HepG2 (cell line): ENCODE data around the gene GLOD4. TPM values are rescaled to one million over a fixed set of nuclear protein-coding genes. Genes with fewer than 3 reads are reported as not detected.

ENCODE experiments used
- ATF7 ChIP-seq, 2 experiments: fragments of 450-650 bp in 1 of 2; sonication (generic) in 1 of 2; formaldehyde crosslinking in 1 of 2; IDR thresholded peaks; 2 replicates each; pipeline versions ENCODE4 v1.4.0 to v1.6.1; 2016 to 2020; ENCODE audit warnings: antibody characterized with exemption in 1 of 2, mild to moderate bottlenecking in 1 of 2, missing genetic modification reagents in 1 of 2
- CHCHD3 ChIP-seq: sonication (generic); formaldehyde crosslinking; IDR thresholded peaks from 2 replicates; pipeline ENCODE4 v1.8.0; 2022; ENCODE audit warnings: mild to moderate bottlenecking, missing genetic modification reagents, moderate library complexity
- DDIT3 ChIP-seq: sonication (generic); formaldehyde crosslinking; IDR thresholded peaks from 2 replicates; pipeline ENCODE4 v1.4.0; 2020; ENCODE audit warnings: mild to moderate bottlenecking, missing genetic modification reagents
- E2F1 ChIP-seq: sonication (generic); formaldehyde crosslinking; IDR thresholded peaks from 2 replicates; pipeline ENCODE4 v1.5.0; 2020; ENCODE audit warnings: missing genetic modification reagents
- FIP1L1 ChIP-seq: fragments of 200-400 bp; formaldehyde crosslinking; IDR thresholded peaks from 2 replicates; pipeline ENCODE4 v1.6.1; 2018; ENCODE audit warnings: low read depth, mild to moderate bottlenecking, low read length, moderate library complexity, borderline replicate concordance; ENCODE audit not compliant: insufficient read depth
- HDAC6 ChIP-seq: fragments of 200-600 bp; sonication (generic); IDR thresholded peaks from 2 replicates; pipeline ENCODE4 v1.7.0; 2017; ENCODE audit warnings: mild to moderate bottlenecking, antibody characterized with exemption, low read length, low read depth
- HHEX ChIP-seq: IDR thresholded peaks from 2 replicates; pipeline ENCODE4 v1.6.1; 2016; ENCODE audit warnings: control low read depth
- SETDB1 ChIP-seq: sonication (generic); formaldehyde crosslinking; IDR thresholded peaks from 2 replicates; pipeline ENCODE4 v1.5.1; 2020; ENCODE audit warnings: missing genetic modification reagents, mild to moderate bottlenecking, borderline replicate concordance
- SOX13 ChIP-seq, 3 experiments: fragments of 450-650 bp in 1 of 3; sonication (generic) in 1 of 3; formaldehyde crosslinking in 1 of 3; IDR thresholded peaks in 2 of 3; conservative IDR thresholded peaks in 1 of 3; 2 replicates each; pipeline versions ENCODE4 v1.5.0 to v1.6.1; 2016 to 2020; ENCODE audit warnings: antibody characterized with exemption in 1 of 3, mild to moderate bottlenecking in 1 of 3, missing compliant biosample characterization in 1 of 3, missing genetic modification reagents in 1 of 3, moderate library complexity in 1 of 3
- SP4 ChIP-seq: sonication (generic); formaldehyde crosslinking; IDR thresholded peaks from 2 replicates; pipeline ENCODE4 v1.8.1; 2023; ENCODE audit warnings: mild to moderate bottlenecking, missing genetic modification reagents
- TBX2 ChIP-seq: sonication (generic); formaldehyde crosslinking; IDR thresholded peaks from 2 replicates; pipeline ENCODE4 v1.5.0; 2020; ENCODE audit warnings: missing genetic modification reagents, mild to moderate bottlenecking, borderline replicate concordance
- TRIM24 ChIP-seq: sonication (generic); formaldehyde crosslinking; IDR thresholded peaks from 2 replicates; pipeline ENCODE4 v1.8.0; 2022; ENCODE audit warnings: mild to moderate bottlenecking, missing genetic modification reagents
- ZFP36L1 ChIP-seq: sonication (generic); formaldehyde crosslinking; IDR thresholded peaks from 2 replicates; pipeline ENCODE4 v1.8.0; 2022; ENCODE audit warnings: mild to moderate bottlenecking, missing genetic modification reagents, moderate library complexity
- ZGPAT ChIP-seq: IDR thresholded peaks from 2 replicates; pipeline ENCODE4 v1.6.1; 2016; ENCODE audit warnings: mild to moderate bottlenecking
- ZNF207 ChIP-seq: fragments of 450-650 bp; IDR thresholded peaks from 2 replicates; pipeline ENCODE4 v1.6.1; 2016; ENCODE audit warnings: antibody characterized with exemption, borderline replicate concordance
- ZNF709 ChIP-seq: sonication (generic); formaldehyde crosslinking; IDR thresholded peaks from 2 replicates; pipeline ENCODE4 v1.5.0; 2020; ENCODE audit warnings: mild to moderate bottlenecking, missing genetic modification reagents
- polyA plus RNA-seq, 8 experiments: library from polyadenylated mRNA; depleted of rRNA in 3 of 8; stranded (reverse) in 7 of 8; unstranded in 1 of 8; fragments of >200 nt; fragmentation: Illumina TruSeq in 4 of 8; extraction: Trizol in 4 of 8; gene quantifications; 2 replicates each; pipeline versions ENCODE4 v1.2.1 to v1.2.3, GENCODE V29; 2011 to 2016; ENCODE audit warnings: low read depth in 4 of 8, missing spikeins in 1 of 8, mixed read lengths in 1 of 8; ENCODE audit not compliant: insufficient read depth in 1 of 8
- total RNA-seq, 5 experiments: library from RNA; depleted of rRNA; stranded (reverse); fragments of >200 nt; fragmentation: Illumina TruSeq; extraction: Trizol; gene quantifications; 2 replicates each; pipeline ENCODE4 v1.2.3, GENCODE V29; 2016; ENCODE audit warnings: low read depth in 1 of 5
- TF ChIP-seq, protein P1 (sequence below): sonication (generic); formaldehyde crosslinking; IDR thresholded peaks from 2 replicates; pipeline ENCODE4 v1.4.0; 2020; ENCODE audit warnings: low read depth, mild to moderate bottlenecking, missing genetic modification reagents
- TF ChIP-seq, protein P2 (sequence below): sonication (generic); formaldehyde crosslinking; IDR thresholded peaks from 2 replicates; pipeline ENCODE4 v1.4.0; 2020; ENCODE audit warnings: mild to moderate bottlenecking, missing genetic modification reagents
- TF ChIP-seq, protein P3 (sequence below): sonication (generic); formaldehyde crosslinking; IDR thresholded peaks from 2 replicates; pipeline ENCODE4 v1.4.0; 2020; ENCODE audit warnings: missing genetic modification reagents

Gene GLOD4
- total and polyA plus RNA-seq, 2 of the 13 experiments (the other 11 are each of a cell fraction or from before 2014, with no cell fraction given): 53.7 to 87.8 TPM

- TF ChIP-seq TBX2 (CRISPR knock-in tag) (peak; percentile 40; the same call in 1 of the 2 replicates), SETDB1 (no peak), ZFP36L1 (CRISPR knock-in tag) (no peak; the same call in 1 of the 2 replicates), HHEX (CRISPR knock-in tag) (no peak), ATF7 (IDR thresholded peaks at IDR 0.05) (no peak), ATF7 (CRISPR knock-in tag; IDR thresholded peaks at IDR 0.05) (no peak), ZGPAT (CRISPR knock-in tag) (peak; percentile 44; the same call in 1 of the 2 replicates), ZNF207 (no peak), SP4 (CRISPR knock-in tag) (peak; percentile 64), FIP1L1 (no peak), E2F1 (peak; percentile 88), ZNF709 (CRISPR knock-in tag) (peak; percentile 26; the same call in 1 of the 2 replicates), TRIM24 (CRISPR knock-in tag) (no peak), DDIT3 (CRISPR knock-in tag) (no peak), SOX13 (IDR thresholded peaks at IDR 0.05) (no peak), SOX13 (CRISPR knock-in tag; conservative IDR thresholded peaks at IDR 0.05 in 1 of 2, IDR thresholded peaks at IDR 0.05 in 1 of 2) (peak in 1 of 2 experiments; percentile 28; a peak in 1 of 4 replicates), HDAC6 (no peak), CHCHD3 (CRISPR knock-in tag) (peak; percentile 79; the same call in 1 of the 2 replicates)
- TF ChIP-seq, protein P1, sequence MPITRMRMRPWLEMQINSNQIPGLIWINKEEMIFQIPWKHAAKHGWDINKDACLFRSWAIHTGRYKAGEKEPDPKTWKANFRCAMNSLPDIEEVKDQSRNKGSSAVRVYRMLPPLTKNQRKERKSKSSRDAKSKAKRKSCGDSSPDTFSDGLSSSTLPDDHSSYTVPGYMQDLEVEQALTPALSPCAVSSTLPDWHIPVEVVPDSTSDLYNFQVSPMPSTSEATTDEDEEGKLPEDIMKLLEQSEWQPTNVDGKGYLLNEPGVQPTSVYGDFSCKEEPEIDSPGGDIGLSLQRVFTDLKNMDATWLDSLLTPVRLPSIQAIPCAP (CRISPR knock-in tag): no peak
- TF ChIP-seq, protein P2, sequence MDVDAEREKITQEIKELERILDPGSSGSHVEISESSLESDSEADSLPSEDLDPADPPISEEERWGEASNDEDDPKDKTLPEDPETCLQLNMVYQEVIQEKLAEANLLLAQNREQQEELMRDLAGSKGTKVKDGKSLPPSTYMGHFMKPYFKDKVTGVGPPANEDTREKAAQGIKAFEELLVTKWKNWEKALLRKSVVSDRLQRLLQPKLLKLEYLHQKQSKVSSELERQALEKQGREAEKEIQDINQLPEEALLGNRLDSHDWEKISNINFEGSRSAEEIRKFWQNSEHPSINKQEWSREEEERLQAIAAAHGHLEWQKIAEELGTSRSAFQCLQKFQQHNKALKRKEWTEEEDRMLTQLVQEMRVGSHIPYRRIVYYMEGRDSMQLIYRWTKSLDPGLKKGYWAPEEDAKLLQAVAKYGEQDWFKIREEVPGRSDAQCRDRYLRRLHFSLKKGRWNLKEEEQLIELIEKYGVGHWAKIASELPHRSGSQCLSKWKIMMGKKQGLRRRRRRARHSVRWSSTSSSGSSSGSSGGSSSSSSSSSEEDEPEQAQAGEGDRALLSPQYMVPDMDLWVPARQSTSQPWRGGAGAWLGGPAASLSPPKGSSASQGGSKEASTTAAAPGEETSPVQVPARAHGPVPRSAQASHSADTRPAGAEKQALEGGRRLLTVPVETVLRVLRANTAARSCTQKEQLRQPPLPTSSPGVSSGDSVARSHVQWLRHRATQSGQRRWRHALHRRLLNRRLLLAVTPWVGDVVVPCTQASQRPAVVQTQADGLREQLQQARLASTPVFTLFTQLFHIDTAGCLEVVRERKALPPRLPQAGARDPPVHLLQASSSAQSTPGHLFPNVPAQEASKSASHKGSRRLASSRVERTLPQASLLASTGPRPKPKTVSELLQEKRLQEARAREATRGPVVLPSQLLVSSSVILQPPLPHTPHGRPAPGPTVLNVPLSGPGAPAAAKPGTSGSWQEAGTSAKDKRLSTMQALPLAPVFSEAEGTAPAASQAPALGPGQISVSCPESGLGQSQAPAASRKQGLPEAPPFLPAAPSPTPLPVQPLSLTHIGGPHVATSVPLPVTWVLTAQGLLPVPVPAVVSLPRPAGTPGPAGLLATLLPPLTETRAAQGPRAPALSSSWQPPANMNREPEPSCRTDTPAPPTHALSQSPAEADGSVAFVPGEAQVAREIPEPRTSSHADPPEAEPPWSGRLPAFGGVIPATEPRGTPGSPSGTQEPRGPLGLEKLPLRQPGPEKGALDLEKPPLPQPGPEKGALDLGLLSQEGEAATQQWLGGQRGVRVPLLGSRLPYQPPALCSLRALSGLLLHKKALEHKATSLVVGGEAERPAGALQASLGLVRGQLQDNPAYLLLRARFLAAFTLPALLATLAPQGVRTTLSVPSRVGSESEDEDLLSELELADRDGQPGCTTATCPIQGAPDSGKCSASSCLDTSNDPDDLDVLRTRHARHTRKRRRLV (CRISPR knock-in tag): peak; percentile 65; the same call in 1 of the 2 replicates
- TF ChIP-seq, protein P3, sequence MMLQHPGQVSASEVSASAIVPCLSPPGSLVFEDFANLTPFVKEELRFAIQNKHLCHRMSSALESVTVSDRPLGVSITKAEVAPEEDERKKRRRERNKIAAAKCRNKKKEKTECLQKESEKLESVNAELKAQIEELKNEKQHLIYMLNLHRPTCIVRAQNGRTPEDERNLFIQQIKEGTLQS (CRISPR knock-in tag): no peak; the same call in 1 of the 2 replicates
Measured at GRCh38 chr17:752002-752619, 30.0 kb downstream of the GLOD4 start, which contains the start of gene GEMIN4 (continued).
